ENCODE measurements around the gene CCDC60. TPM values are rescaled to one million over a fixed set of nuclear protein-coding genes. Genes with fewer than 3 reads are reported as not detected.

Gene CCDC60
- total and polyA plus RNA-seq, 2 donors from 2014 or later = not detected

- intact Hi-C loops (cut with DNase I) = no loop called here
- Histone ChIP-seq H3K4me1 (ENCODE audit: control insufficient read depth in 2 of 3, insufficient read depth in 2 of 3, low read depth in 1 of 3, low read length in 3 of 3) (no peaks in the 10 kb centered on the region), H3K4me3 (ENCODE audit: low read length in 3 of 3) (no peak overlapping the region), H3K27me3 (ENCODE audit: control insufficient read depth, insufficient read depth, low read length) (no peaks in the 10 kb centered on the region), H3K9ac (ENCODE audit: low read length in 3 of 3) (no peak overlapping the region), H3K27ac (ENCODE audit: low read depth in 2 of 2, low read length in 2 of 2) (no peak overlapping the region), H3K9me3 (ENCODE audit: control insufficient read depth in 2 of 3, insufficient read depth in 1 of 3, low read length in 3 of 3) (no peaks in the 10 kb centered on the region), H3K36me3 (ENCODE audit: control insufficient read depth in 2 of 3, insufficient read depth in 3 of 3, low read length in 3 of 3) (no peaks in the 10 kb centered on the region)
- TF ChIP-seq, protein P1, sequence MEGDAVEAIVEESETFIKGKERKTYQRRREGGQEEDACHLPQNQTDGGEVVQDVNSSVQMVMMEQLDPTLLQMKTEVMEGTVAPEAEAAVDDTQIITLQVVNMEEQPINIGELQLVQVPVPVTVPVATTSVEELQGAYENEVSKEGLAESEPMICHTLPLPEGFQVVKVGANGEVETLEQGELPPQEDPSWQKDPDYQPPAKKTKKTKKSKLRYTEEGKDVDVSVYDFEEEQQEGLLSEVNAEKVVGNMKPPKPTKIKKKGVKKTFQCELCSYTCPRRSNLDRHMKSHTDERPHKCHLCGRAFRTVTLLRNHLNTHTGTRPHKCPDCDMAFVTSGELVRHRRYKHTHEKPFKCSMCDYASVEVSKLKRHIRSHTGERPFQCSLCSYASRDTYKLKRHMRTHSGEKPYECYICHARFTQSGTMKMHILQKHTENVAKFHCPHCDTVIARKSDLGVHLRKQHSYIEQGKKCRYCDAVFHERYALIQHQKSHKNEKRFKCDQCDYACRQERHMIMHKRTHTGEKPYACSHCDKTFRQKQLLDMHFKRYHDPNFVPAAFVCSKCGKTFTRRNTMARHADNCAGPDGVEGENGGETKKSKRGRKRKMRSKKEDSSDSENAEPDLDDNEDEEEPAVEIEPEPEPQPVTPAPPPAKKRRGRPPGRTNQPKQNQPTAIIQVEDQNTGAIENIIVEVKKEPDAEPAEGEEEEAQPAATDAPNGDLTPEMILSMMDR (IDR thresholded peaks at IDR 0.05; ENCODE audit: borderline replicate concordance, extremely low read depth, insufficient read depth) = no peak
- FAIRE-seq (no peak), DNase-seq (no peak)
Observed at GRCh38 chr12:119406308-119406707, 71.8 kb downstream of the CCDC60 start.

GRCh38 chr12:119406811-119407210, 72.3 kb downstream of the CCDC60 start:
- Histone ChIP-seq H3K4me3 (ENCODE audit: low read length in 3 of 3) (no peak overlapping the region), H3K36me3 (ENCODE audit: control insufficient read depth in 2 of 3, insufficient read depth in 3 of 3, low read length in 3 of 3) (no peaks in the 10 kb centered on the region), H3K27ac (ENCODE audit: low read depth in 2 of 2, low read length in 2 of 2) (no peak overlapping the region), H3K9ac (ENCODE audit: low read length in 3 of 3) (no peak overlapping the region), H3K27me3 (ENCODE audit: control insufficient read depth, insufficient read depth, low read length) (no peaks in the 10 kb centered on the region), H3K9me3 (ENCODE audit: control insufficient read depth in 2 of 3, insufficient read depth in 1 of 3, low read length in 3 of 3) (no peaks in the 10 kb centered on the region), H3K4me1 (ENCODE audit: control insufficient read depth in 2 of 3, insufficient read depth in 2 of 3, low read depth in 1 of 3, low read length in 3 of 3) (no peaks in the 10 kb centered on the region)
- TF ChIP-seq, protein P1 (IDR thresholded peaks at IDR 0.05; ENCODE audit: borderline replicate concordance, extremely low read depth, insufficient read depth) = no peak
- FAIRE-seq = no peak
- DNase-seq = no peak
- intact Hi-C loops (cut with DNase I) = no loop called here

- intact Hi-C loops (cut with DNase I) = no loop called here
- Histone ChIP-seq H3K4me1 (ENCODE audit: control insufficient read depth in 2 of 3, insufficient read depth in 2 of 3, low read depth in 1 of 3, low read length in 3 of 3) (no peaks in the 10 kb centered on the region), H3K27me3 (ENCODE audit: control insufficient read depth, insufficient read depth, low read length) (no peaks in the 10 kb centered on the region), H3K36me3 (ENCODE audit: control insufficient read depth in 2 of 3, insufficient read depth in 3 of 3, low read length in 3 of 3) (no peaks in the 10 kb centered on the region), H3K27ac (ENCODE audit: low read depth in 2 of 2, low read length in 2 of 2) (no peak overlapping the region), H3K9me3 (ENCODE audit: control insufficient read depth in 2 of 3, insufficient read depth in 1 of 3, low read length in 3 of 3) (no peaks in the 10 kb centered on the region), H3K9ac (ENCODE audit: low read length in 3 of 3) (no peak overlapping the region), H3K4me3 (ENCODE audit: low read length in 3 of 3) (no peak overlapping the region)
- no peak for DNase-seq
- FAIRE-seq = no peak
- TF ChIP-seq, protein P1 (IDR thresholded peaks at IDR 0.05; ENCODE audit: borderline replicate concordance, extremely low read depth, insufficient read depth) = no peak
Observed at GRCh38 chr12:119409043-119409442, 74.5 kb downstream of the CCDC60 start.

GRCh38 chr12:119410396-119410795, 75.9 kb downstream of the CCDC60 start:
- Histone ChIP-seq H3K27ac (ENCODE audit: low read depth in 2 of 2, low read length in 2 of 2) (no peak overlapping the region), H3K27me3 (ENCODE audit: control insufficient read depth, insufficient read depth, low read length) (no peaks in the 10 kb centered on the region), H3K36me3 (ENCODE audit: control insufficient read depth in 2 of 3, insufficient read depth in 3 of 3, low read length in 3 of 3) (no peaks in the 10 kb centered on the region), H3K4me3 (ENCODE audit: low read length in 3 of 3) (no peak overlapping the region), H3K9ac (ENCODE audit: low read length in 3 of 3) (no peak overlapping the region), H3K4me1 (ENCODE audit: control insufficient read depth in 2 of 3, insufficient read depth in 2 of 3, low read depth in 1 of 3, low read length in 3 of 3) (no peaks in the 10 kb centered on the region), H3K9me3 (ENCODE audit: control insufficient read depth in 2 of 3, insufficient read depth in 1 of 3, low read length in 3 of 3) (no peaks in the 10 kb centered on the region)
- intact Hi-C loops (cut with DNase I) = no loop called here
- no peak for FAIRE-seq
- peak in 1 of 5 donors; percentile 37 for DNase-seq
- TF ChIP-seq, protein P1 (IDR thresholded peaks at IDR 0.05; ENCODE audit: borderline replicate concordance, extremely low read depth, insufficient read depth) = no peak

All from kidney (tissue), 14 donors.